Esophagus squamous epithelium (tissue), 5 donors: ENCODE data around the gene EEF1A1. TPM values are rescaled to one million over a fixed set of nuclear protein-coding genes. Genes with fewer than 3 reads are reported as not detected.
"Not testable (repeated sequence)": the region's sequence is repeated elsewhere in the genome, so short reads cannot be mapped to it uniquely, and the experiment has no call there.

Source experiments
- DNase-seq: peaks from one replicate; lab custom pipeline; 2025; lab: John Stamatoyannopoulos, UW
- H3K27ac ChIP-seq, 4 donors: fragments of 200-600 bp; sonication (generic); one replicate each; pipeline ENCODE4 v1.5.1; 2016 to 2019; ENCODE audit warnings: mild to moderate bottlenecking in 1 of 4
- H3K27me3 ChIP-seq, 4 donors: fragments of 200-600 bp; sonication (generic); 1 replicate in 3 of 4; 2 replicates in 1 of 4; pipeline versions ENCODE4 v1.5.1 to v1.6.0; 2017 to 2021; ENCODE audit warnings: antibody characterized with exemption in 1 of 4
- H3K36me3 ChIP-seq, 3 donors: fragments of 200-600 bp; sonication (generic); one replicate each; pipeline ENCODE4 v1.5.1; 2016 to 2019
- H3K4me1 ChIP-seq, 3 donors: fragments of 200-600 bp; sonication (generic); one replicate each; pipeline ENCODE4 v1.5.1; 2017 to 2019
- H3K4me3 ChIP-seq, 4 donors: fragments of 200-600 bp; sonication (generic); 1 replicate in 3 of 4; 2 replicates in 1 of 4; pipeline ENCODE4 v1.5.1; 2016 to 2019; ENCODE audit warnings: mild to moderate bottlenecking in 2 of 4, moderate library complexity in 1 of 4
- H3K9me3 ChIP-seq, 3 donors: fragments of 200-600 bp; sonication (generic); one replicate each; pipeline ENCODE4 v1.5.1; 2016 to 2019
- CTCF ChIP-seq, 6 experiments: fragments of 450-650 bp in 4 of 6; fragments of 200-600 bp in 2 of 6; sonication (generic) in 2 of 6; IDR thresholded peaks; one replicate each; pipeline ENCODE4 v1.5.1; 2016 to 2019; ENCODE audit warnings: antibody characterized with exemption in 6 of 6, mild to moderate bottlenecking in 4 of 6, moderate library complexity in 4 of 6
- POLR2A ChIP-seq, 4 donors: fragments of 450-650 bp; IDR thresholded peaks; one replicate each; pipeline ENCODE4 v1.6.1; 2017; ENCODE audit warnings: antibody characterized with exemption in 4 of 4, mild to moderate bottlenecking in 4 of 4, moderate library complexity in 3 of 4
- WGBS, 2 donors: methylation state at CpG; one replicate each; pipeline ENCODE4 v1.1.5; 2018; 5-methylcytosine and 5-hydroxymethylcytosine counted together
- intact Hi-C: fragments of 100-400 bp; cut with DNase I; formaldehyde crosslinking; loops from one replicate; pipeline ENCODE4 v1.15.0; 2022
- total RNA-seq, 4 donors: library from RNA; depleted of rRNA; stranded (reverse); fragments of >200 nt; gene quantifications; one replicate each; pipeline ENCODE4 v1.1.0, GENCODE V29; 2016
- donor health status: DM: yes; HTN: yes; CAD: no.

EEF1A1 gene
- total RNA-seq, 4 donors from 2014 or later: 4,136 to 11,610 (median 7,059) TPM

- H3K36me3 ChIP-seq: peaks cover 7 to 36% (median 23%) of the 10 kb centered on the region in 3 donors
- peak overlapping the region; percentile 100 for H3K27ac ChIP-seq
- H3K4me1 ChIP-seq: peaks cover 12 to 56% (median 41%) of the 10 kb centered on the region in 3 donors
- H3K9me3 ChIP-seq: no peaks in the 10 kb centered on the region
- intact Hi-C loops: loop anchor here (10.0 kb wide), 2 partner anchors 63 to 93 kb away; no protein-coding TSS in a partner anchor
- H3K4me3 ChIP-seq: peak overlapping the region; percentile 63 to 92 (median 82)
- peak; percentile 76 for DNase-seq
- WGBS, 2 donors: 0% methylated on average over 9 to 15 of the region's 36 CpGs
- no peak for TF ChIP-seq CTCF (IDR thresholded peaks at IDR 0.05)
- TF ChIP-seq POLR2A (IDR thresholded peaks at IDR 0.05): peak in 2 of 4 donors; percentile 17 to 26
- H3K27me3 ChIP-seq: no peaks in the 10 kb centered on the region
Observed at GRCh38 chr6:73521351-73521985, 636 bp upstream of the EEF1A1 start.

GRCh38 chr6:73519926-73520687 is 725 bp downstream of the EEF1A1 start:
- no peaks in the 10 kb centered on the region for H3K27me3 ChIP-seq
- peak overlapping the region; percentile 100 for H3K27ac ChIP-seq
- no peaks in the 10 kb centered on the region for H3K9me3 ChIP-seq
- DNase-seq: no peak
- TF ChIP-seq CTCF (IDR thresholded peaks at IDR 0.05) (no peak), POLR2A (IDR thresholded peaks at IDR 0.05) (peak in 1 of 4 donors; percentile 5)
- WGBS, 2 donors: 0% methylated on average over 5 to 42 of the region's 56 CpGs
- peak overlapping the region; percentile 63 to 92 (median 82) for H3K4me3 ChIP-seq
- peaks cover 12 to 70% (median 49%) of the 10 kb centered on the region in 3 donors for H3K4me1 ChIP-seq
- intact Hi-C loops: loop anchor here (10.0 kb wide), 2 partner anchors 65 to 95 kb away; no protein-coding TSS in a partner anchor
- peaks cover 7 to 50% (median 27%) of the 10 kb centered on the region in 3 donors for H3K36me3 ChIP-seq

- peaks cover 9 to 59% (median 27%) of the 10 kb centered on the region in 3 donors for H3K36me3 ChIP-seq
- peak overlapping the region; percentile 100 for H3K27ac ChIP-seq
- DNase-seq, intact Hi-C loops, H3K27me3 ChIP-seq, H3K9me3 ChIP-seq: not testable (repeated sequence)
- peak in 1 of 4 donors; percentile 2 for TF ChIP-seq POLR2A (IDR thresholded peaks at IDR 0.05)
- H3K4me1 ChIP-seq: peaks cover 12 to 76% (median 51%) of the 10 kb centered on the region in 3 donors
- 0 to 4% methylated on average over 5 to 7 of the region's 8 CpGs for WGBS, 2 donors
- peak overlapping the region; percentile 63 to 92 (median 82) for H3K4me3 ChIP-seq
Observed at GRCh38 chr6:73518982-73519881, 1.6 kb downstream of the EEF1A1 start.

- H3K9me3 ChIP-seq, DNase-seq, intact Hi-C loops, H3K27me3 ChIP-seq: not testable (repeated sequence)
- Histone ChIP-seq H3K4me3 (peak overlapping the region in 3 of 4 donors; percentile 78 to 92 (median 86)), H3K36me3 (peaks cover 9 to 66% (median 27%) of the 10 kb centered on the region in 3 donors), H3K4me1 (peaks cover 8 to 73% (median 46%) of the 10 kb centered on the region in 3 donors), H3K27ac (peak overlapping the region; percentile 36 to 100 (median 100))
- WGBS, 2 donors: 8 to 20% methylated on average over 14 to 18 of the region's 19 CpGs
Observed at GRCh38 chr6:73518100-73518981, 2.5 kb downstream of the EEF1A1 start.
